Spleen (tissue), 11 donors: ENCODE data around the gene ANKRD35. TPM values are rescaled to one million over a fixed set of nuclear protein-coding genes. Genes with fewer than 3 reads are reported as not detected.

Experiments used
- DNase-seq: peaks from one replicate; pipeline ENCODE4 v3.0.0-alpha.2; 2020
- H3K27ac ChIP-seq, 8 donors: fragments of 200-600 bp; sonication (generic) in 7 of 8; 1 replicate in 4 of 8; 2 replicates in 4 of 8; pipeline versions ENCODE4 v1.5.0 to v1.8.0; 2016 to 2021; ENCODE audit warnings: inconsistent platforms in 4 of 8, mild to moderate bottlenecking in 4 of 8, moderate library complexity in 1 of 8
- H3K27me3 ChIP-seq, 7 donors: fragments of 200-600 bp; sonication (generic) in 6 of 7; replicated peaks in 1 of 7; 1 replicate in 4 of 7; 2 replicates in 3 of 7; pipeline versions ENCODE4 v1.5.0 to v1.8.0; 2016 to 2021; ENCODE audit warnings: inconsistent platforms in 3 of 7, mild to moderate bottlenecking in 1 of 7
- H3K36me3 ChIP-seq, 6 donors: fragments of 200-600 bp; sonication (generic) in 5 of 6; 1 replicate in 4 of 6; 2 replicates in 2 of 6; pipeline versions ENCODE4 v1.5.0 to v1.8.0; 2016 to 2021; ENCODE audit warnings: inconsistent platforms in 2 of 6
- H3K4me1 ChIP-seq, 6 donors: fragments of 200-600 bp; sonication (generic) in 5 of 6; 1 replicate in 3 of 6; 2 replicates in 3 of 6; pipeline versions ENCODE4 v1.5.0 to v1.8.0; 2016 to 2021; ENCODE audit warnings: inconsistent platforms in 3 of 6
- H3K4me3 ChIP-seq, 8 donors: fragments of 200-600 bp; sonication (generic) in 7 of 8; 1 replicate in 4 of 8; 2 replicates in 4 of 8; pipeline versions ENCODE4 v1.5.0 to v1.8.0; 2016 to 2021; ENCODE audit warnings: inconsistent platforms in 4 of 8, mild to moderate bottlenecking in 4 of 8, moderate library complexity in 2 of 8
- H3K9me3 ChIP-seq, 8 donors: fragments of 200-600 bp; sonication (generic) in 7 of 8; 1 replicate in 4 of 8; 2 replicates in 4 of 8; pipeline versions ENCODE4 v1.5.0 to v1.8.0; 2016 to 2021; ENCODE audit warnings: inconsistent platforms in 4 of 8
- POLR2A ChIP-seq, 3 donors: fragments of 450-650 bp; IDR thresholded peaks; one replicate each; pipeline ENCODE4 v1.5.1; 2017; ENCODE audit warnings: antibody characterized with exemption in 3 of 3, mild to moderate bottlenecking in 1 of 3
- POLR2AphosphoS5 ChIP-seq, 3 donors: sonication (generic); formaldehyde crosslinking; IDR thresholded peaks; one replicate each; pipeline ENCODE4 v1.5.1; 2017; ENCODE audit warnings: antibody characterized with exemption in 3 of 3
- WGBS, 5 donors: extraction: QIAGEN DNeasy Blood & Tissue Kit in 3 of 5; methylation state at CpG; one replicate each; pipeline versions ENCODE4 v1.1.5 to v1.1.7; 2013 to 2018; 5-methylcytosine and 5-hydroxymethylcytosine counted together
- intact Hi-C: fragments of 100-400 bp; cut with DNase I; formaldehyde crosslinking; loops from one replicate; pipeline ENCODE4 v1.15.0; 2023; ENCODE audit warnings: low total_unique reads
- polyA plus RNA-seq, 3 donors: library from polyadenylated mRNA; stranded (reverse); fragments of 200-250 nt; gene quantifications; one replicate each; pipeline ENCODE4 v1.2.1, GENCODE V29; 2013
- total RNA-seq, 7 donors: library from RNA; depleted of rRNA in 3 of 7; stranded (reverse); fragments of >200 nt in 3 of 7; fragmentation: NEBNext Ultra II Directional in 4 of 7; extraction: Animal tissue kit (Norgen Biotek cat#: 25700) in 4 of 7; gene quantifications; one replicate each; pipeline versions ENCODE4 v1.1.0 to v1.2.1, GENCODE V29; 2016 to 2021
- TF ChIP-seq, protein P1 (sequence below), 11 experiments: fragments of 200-600 bp in 7 of 11; fragments of 450-650 bp in 4 of 11; sonication (generic) in 4 of 11; IDR thresholded peaks in 8 of 11; conservative IDR thresholded peaks in 3 of 11; 1 replicate in 7 of 11; 2 replicates in 4 of 11; pipeline versions ENCODE4 v1.4.0 to v1.8.0; 2016 to 2021; ENCODE audit warnings: antibody characterized with exemption in 11 of 11, inconsistent platforms in 4 of 11, mild to moderate bottlenecking in 1 of 11
- donor health status: healthy with polysubstance abuse.
- donor health status: DM: no; HTN: no; CAD: no; lungs with moderate emphysema.
- donor health status: DM: no; HTN: no; CAD: no.
- donor health status: Bipolar disorder and iron deficiency.
- donor health status: healthy.
- donor health status: DM: no; HTN: no; CAD: no.
- donor health status: DM: yes; HTN: yes; CAD: no.

The ANKRD35 gene
- total and polyA plus RNA-seq, 10 donors, result 0.26 to 1.3 (median 0.49) TPM

DNA sequence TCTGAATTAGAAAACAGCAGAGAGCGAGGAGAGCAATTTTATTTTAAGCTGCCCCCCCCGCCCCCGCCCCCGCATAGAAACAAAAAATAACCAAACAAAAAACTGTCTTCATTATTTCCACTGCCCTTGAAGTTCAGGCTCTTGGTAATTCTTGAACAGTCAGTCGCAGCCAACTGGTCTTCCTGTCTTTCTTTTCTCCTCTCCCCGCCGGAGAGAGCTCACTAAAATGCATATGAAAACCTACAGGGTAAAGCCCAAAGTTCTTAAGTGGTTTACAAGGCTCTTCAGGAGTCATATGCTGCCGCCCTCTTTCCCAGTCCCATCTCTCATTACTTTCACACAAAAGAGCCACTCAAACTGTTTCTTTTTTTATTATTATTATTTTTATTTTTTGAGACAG is 1.1 kb upstream of the ANKRD35 start:
- H3K27me3 ChIP-seq, result peaks cover 0 to 24% (median 0%) of the 10 kb centered on the region in 7 donors
- no peaks in the 10 kb centered on the region for H3K36me3 ChIP-seq
- no peak for DNase-seq
- intact Hi-C loops, result no loop called here
- no peak overlapping the region for H3K27ac ChIP-seq
- WGBS, 5 donors, result 53 to 74% (median 62%) methylated on average over 8 of the region's 8 CpGs
- peaks cover 6 to 36% (median 24%) of the 10 kb centered on the region in 6 donors for H3K4me1 ChIP-seq
- no peak overlapping the region for H3K4me3 ChIP-seq
- H3K9me3 ChIP-seq, result no peaks in the 10 kb centered on the region
- TF ChIP-seq POLR2A (IDR thresholded peaks at IDR 0.05), result no peak
- TF ChIP-seq, protein P1, sequence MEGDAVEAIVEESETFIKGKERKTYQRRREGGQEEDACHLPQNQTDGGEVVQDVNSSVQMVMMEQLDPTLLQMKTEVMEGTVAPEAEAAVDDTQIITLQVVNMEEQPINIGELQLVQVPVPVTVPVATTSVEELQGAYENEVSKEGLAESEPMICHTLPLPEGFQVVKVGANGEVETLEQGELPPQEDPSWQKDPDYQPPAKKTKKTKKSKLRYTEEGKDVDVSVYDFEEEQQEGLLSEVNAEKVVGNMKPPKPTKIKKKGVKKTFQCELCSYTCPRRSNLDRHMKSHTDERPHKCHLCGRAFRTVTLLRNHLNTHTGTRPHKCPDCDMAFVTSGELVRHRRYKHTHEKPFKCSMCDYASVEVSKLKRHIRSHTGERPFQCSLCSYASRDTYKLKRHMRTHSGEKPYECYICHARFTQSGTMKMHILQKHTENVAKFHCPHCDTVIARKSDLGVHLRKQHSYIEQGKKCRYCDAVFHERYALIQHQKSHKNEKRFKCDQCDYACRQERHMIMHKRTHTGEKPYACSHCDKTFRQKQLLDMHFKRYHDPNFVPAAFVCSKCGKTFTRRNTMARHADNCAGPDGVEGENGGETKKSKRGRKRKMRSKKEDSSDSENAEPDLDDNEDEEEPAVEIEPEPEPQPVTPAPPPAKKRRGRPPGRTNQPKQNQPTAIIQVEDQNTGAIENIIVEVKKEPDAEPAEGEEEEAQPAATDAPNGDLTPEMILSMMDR (IDR thresholded peaks at IDR 0.05 in 8 of 11, conservative IDR thresholded peaks at IDR 0.05 in 3 of 11), result no peak
- no peak for TF ChIP-seq POLR2AphosphoS5 (IDR thresholded peaks at IDR 0.05)

DNA sequence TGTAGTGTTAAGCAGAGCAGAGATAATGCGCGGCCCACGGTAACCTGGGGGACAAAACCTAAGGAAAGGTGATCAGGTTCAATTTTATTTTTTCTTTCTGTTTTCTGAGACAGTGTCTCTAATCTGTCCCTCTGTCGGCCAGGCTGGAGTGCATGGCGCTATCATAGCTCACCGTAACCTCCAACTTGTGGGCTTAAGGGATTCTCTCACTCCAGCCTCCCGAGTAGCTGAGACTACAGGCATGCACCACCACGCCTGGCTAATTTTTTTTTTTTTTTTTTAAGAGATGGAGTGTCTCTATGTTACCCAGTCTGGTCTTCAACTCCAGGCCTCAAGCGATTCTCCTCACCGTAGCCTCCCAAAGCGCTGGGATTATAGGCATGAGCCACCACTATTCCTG is 724 bp upstream of the ANKRD35 start:
- Histone ChIP-seq H3K9me3 (no peaks in the 10 kb centered on the region), H3K4me1 (peaks cover 3 to 32% (median 19%) of the 10 kb centered on the region in 6 donors), H3K27me3 (peaks cover 0 to 24% (median 0%) of the 10 kb centered on the region in 7 donors), H3K36me3 (no peaks in the 10 kb centered on the region), H3K4me3 (peak overlapping the region in 7 of 8 donors; percentile 59 to 87 (median 84)), H3K27ac (peak overlapping the region in 1 of 8 donors; percentile 81)
- intact Hi-C loops, result no loop called here
- no peak for TF ChIP-seq POLR2A (IDR thresholded peaks at IDR 0.05)
- no peak for TF ChIP-seq POLR2AphosphoS5 (IDR thresholded peaks at IDR 0.05)
- TF ChIP-seq, protein P1 (IDR thresholded peaks at IDR 0.05 in 8 of 11, conservative IDR thresholded peaks at IDR 0.05 in 3 of 11), result no peak
- WGBS, 5 donors, result 46 to 53% (median 51%) methylated on average over 11 of the region's 11 CpGs
- DNase-seq, result no peak

DNA sequence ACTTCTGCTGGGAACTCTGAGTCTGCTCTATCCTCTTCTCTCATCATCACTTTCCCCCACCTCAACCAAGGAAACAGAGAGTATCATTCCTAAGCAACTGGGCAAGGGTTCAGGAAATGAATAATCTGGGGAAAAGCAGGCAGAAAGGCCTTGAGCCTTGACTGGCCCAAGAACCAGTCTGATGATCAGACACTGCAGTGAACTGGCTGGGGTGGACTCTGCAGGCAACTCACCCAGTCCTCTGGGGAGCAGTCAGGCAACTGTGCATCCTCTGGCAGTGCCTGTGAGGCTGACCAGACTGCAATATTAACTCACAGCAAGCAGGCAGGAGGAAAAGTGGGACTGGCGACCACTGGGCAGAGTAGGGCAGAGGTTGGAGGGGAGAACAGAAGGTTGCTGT is 991 bp downstream of the ANKRD35 start:
- no peak for DNase-seq
- intact Hi-C loops, result no loop called here
- Histone ChIP-seq H3K27ac (no peak overlapping the region), H3K4me1 (peaks cover 0 to 27% (median 15%) of the 10 kb centered on the region in 6 donors), H3K4me3 (no peak overlapping the region), H3K36me3 (no peaks in the 10 kb centered on the region), H3K27me3 (peaks cover 0 to 24% (median 0%) of the 10 kb centered on the region in 7 donors), H3K9me3 (no peaks in the 10 kb centered on the region)
- 75 to 96% (median 81%) methylated on average over 1 of the region's 1 CpG for WGBS, 5 donors
- TF ChIP-seq POLR2AphosphoS5 (IDR thresholded peaks at IDR 0.05), result no peak
- TF ChIP-seq POLR2A (IDR thresholded peaks at IDR 0.05), result no peak
- TF ChIP-seq, protein P1 (IDR thresholded peaks at IDR 0.05 in 8 of 11, conservative IDR thresholded peaks at IDR 0.05 in 3 of 11), result no peak

DNA sequence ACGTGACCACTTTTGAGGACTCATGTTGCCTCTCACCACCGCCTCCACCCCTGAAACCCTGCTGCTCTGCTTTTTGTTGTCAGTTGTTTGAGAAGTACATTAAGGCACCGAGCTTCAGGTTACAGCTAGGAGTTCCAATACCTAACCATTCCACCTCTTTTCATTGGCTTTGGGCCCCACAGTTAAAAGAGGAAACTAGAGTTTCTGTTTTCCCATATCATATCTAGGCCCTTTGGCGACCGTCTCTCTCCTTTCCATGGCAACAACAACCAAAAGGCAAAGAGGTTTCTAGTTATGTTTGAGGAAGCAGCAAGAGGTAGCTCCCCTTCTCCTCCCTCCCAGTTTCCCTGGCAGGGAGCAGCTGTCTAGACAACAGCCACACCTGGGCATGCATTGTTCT is 5.9 kb downstream of the ANKRD35 start:
- intact Hi-C loops, result no loop called here

More for the DNA sequence above, 5.9 kb downstream of the ANKRD35 start:
- TF ChIP-seq, protein P1 (IDR thresholded peaks at IDR 0.05 in 8 of 11, conservative IDR thresholded peaks at IDR 0.05 in 3 of 11), result no peak
- TF ChIP-seq POLR2A (IDR thresholded peaks at IDR 0.05), result no peak
- no peak for TF ChIP-seq POLR2AphosphoS5 (IDR thresholded peaks at IDR 0.05)
- no peaks in the 10 kb centered on the region for H3K9me3 ChIP-seq
- 53 to 63% (median 60%) methylated on average over 5 of the region's 5 CpGs for WGBS, 5 donors
- H3K36me3 ChIP-seq, result no peaks in the 10 kb centered on the region
- peaks cover 0 to 3% (median 0%) of the 10 kb centered on the region in 6 donors for H3K4me1 ChIP-seq
- H3K27ac ChIP-seq, result no peak overlapping the region
- H3K27me3 ChIP-seq, result peaks cover 0 to 23% (median 0%) of the 10 kb centered on the region in 7 donors
- no peak overlapping the region for H3K4me3 ChIP-seq
- DNase-seq, result no peak
